NCI-H526 treated with DMSO at 0.1 percent for 48 hours (cell line): ENCODE results near the gene MYOM1.
"Not testable (repeated sequence)": the region's sequence is repeated elsewhere in the genome, so short reads cannot be mapped to it uniquely, and the experiment has no call there.

Experiments
- DNase-seq: peaks from one replicate; lab custom pipeline; 2025; lab: John Stamatoyannopoulos, UW

The MYOM1 gene

DNA sequence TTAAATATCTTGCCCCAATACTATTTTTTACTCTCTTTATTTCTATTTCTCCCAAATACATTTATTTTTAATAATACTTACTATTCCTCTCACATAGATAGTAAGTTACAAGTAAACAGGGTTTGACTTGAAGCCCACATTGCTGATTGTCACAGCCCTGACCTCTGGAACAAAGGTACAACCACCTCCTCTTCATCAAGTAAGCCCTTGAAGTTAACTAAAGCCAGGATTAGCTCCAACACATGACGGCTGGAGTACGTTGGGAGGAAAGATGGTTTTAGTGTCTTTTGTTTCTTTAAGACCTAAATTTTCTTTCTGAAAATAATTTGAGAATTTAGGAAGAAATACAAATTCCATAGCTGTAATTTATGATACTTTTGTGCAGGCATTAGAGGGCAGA is 949 bp downstream of the MYOM1 start:
- no peak for DNase-seq

GRCh38 chr18:3217948-3218647 is 1.7 kb downstream of the MYOM1 start:
- no peak for DNase-seq

GRCh38 chr18:3216987-3217386 is 2.8 kb downstream of the MYOM1 start:
- no peak for DNase-seq

DNA sequence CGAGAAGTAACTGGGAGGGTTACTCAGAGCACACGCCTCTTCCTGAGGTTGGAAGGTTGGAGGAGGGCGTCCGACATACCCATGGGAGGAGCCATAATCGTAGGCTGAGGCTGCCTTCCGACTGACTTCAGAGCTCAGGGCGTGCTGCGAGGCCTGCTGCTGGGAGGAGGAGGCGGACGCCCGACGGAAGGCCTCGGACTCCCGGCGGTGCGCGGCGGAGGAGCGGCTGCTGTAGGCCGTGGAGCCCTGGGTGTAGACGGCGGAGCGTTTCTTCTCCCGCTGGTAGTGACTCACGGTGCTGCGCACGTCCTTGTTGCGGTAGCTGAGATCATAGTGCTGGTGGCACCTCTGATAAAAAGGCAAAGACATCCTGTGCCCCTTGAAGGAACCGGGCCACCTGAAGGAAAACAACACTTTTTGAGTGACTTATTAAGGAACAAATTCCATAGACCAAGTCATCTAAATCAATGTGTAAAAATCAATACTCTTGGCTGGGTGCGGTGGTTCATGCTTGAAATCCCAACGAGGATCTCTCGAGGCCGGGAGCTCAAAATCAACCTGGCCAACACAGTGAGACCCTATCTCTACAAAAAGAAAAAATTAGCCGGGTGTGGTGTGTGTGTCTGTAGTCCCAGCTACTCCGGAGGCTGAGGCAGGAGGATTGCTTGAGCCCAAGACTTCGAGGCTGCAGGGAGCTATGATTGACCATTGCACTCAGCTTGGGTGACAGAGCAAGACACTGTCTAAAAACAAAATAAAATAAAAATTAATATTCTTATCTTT is 4.7 kb downstream of the MYOM1 start:
- DNase-seq: no peak

DNA sequence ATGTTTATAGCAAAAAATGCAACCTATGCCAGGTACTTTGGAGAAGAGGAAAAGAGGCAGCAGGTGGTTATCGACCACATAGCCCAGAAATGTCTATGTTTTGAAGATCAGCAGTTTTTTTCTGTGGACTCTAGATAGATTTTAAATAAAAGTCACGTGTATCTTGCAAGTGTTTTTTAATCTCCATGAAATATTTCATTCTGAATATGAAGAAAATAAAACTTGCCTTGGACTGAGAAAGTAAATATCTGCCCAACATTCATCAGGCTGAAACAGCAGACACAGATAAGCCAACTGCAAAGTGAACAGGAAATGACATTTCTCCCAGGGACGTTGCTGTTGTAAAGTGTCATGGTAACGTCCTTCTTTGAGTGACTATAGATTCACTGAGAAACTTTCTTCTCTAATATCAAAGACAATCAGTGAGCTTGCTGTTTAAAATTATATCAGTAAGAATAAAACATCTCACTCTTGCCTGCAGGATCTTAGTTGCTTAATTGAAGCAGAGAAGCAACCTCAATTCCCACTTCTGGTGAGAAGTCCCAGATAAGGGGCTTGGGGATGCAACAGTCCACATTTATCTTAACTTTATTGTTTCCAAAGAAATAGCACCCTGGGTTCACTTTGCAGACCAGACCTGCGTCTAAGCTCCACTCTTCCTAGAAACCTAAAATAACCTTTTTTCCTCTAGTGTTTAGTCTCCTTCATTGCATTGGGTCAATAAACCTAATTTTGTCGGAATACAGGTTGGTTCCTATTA is 6.3 kb downstream of the MYOM1 start:
- no peak for DNase-seq

- no peak for DNase-seq
These were observed 7.1 kb downstream of the MYOM1 start for GRCh38 chr18:3212657-3213056.

DNA sequence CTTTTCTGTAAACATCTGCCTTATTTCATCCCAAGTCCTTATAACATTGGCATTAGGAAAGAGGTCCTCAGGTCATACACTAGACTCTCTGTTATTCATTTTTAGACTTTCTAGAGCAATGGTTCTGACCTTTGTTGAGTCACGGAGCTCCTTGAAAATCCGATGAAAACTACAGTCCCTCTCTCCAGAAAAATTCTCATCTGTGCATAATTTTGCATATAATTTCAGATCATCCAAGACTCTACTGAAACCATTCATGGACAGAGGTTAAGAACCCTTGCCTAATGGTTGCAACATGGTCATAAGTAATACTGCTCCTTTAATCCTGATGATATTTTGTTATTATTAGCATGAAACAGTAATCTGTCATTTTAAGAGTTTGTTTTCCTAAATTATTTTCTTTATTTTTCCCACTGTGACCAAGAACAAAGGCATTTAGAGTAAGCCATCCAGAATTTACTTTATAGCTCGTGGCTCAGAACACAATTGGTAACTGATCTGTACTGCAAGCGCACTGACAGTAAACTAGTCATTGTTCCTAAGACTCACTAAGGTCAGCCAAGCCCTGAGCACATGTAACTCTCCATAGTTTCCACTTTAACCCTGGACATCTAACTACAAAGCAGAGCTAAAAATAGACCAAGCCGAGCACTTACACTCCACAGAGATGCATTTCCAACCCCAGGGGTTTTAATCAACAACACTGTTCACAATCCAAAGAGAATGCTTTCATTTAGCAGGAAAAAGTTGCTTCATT is 8.4 kb downstream of the MYOM1 start:
- no peak for DNase-seq

DNA sequence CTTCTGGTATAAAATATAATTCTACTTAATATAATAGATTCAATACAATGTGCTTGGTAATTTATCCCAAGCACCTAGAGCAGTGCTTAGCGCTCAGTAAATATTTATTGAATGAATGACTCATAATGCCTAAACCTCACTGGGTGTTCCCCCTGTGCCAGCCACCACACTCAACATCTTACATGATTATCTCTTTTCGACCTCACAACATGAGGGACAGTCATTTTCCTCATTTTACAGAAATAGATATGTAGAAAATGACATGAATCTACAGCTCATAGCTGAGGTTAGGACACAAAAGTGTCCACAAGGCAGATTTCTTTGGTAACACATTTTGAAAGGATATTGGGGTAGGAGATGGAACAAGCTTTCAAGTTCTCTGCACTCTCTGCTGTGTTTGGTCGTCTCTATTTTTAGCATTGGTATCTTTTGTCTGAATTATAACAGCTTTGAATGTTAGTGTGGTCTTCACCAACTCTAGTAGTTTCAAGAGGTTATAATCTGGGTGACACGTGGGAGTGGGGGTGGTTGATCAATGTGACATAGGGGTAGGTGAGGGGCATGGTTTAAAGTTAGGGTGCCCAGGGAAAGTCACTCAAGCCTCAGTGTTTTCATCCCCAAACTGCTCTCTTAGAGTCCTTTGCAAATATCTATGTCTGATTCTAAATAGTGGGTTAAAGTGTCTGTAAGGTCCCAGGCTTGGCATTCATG is 9.8 kb downstream of the MYOM1 start:
- no peak for DNase-seq

DNA sequence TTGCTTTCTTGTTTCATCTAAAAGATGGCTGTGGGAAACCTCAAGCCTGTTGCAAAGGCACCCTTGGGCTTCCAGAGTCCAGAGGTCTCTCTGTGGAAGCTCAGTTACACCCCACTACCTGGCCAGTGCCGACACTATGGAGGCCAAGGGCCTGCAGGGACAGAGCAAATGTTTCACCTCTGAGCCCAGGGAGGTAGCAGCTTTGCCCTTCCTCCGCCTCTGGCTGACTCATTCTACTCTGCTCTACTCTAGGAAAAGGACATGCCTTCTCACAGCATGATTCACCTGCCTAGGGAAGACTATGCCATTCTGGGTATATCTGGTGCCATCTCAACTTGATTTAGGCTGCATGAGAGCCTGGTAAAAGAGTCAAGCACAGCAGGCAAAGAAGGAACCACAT is 12.2 kb downstream of the MYOM1 start:
- DNase-seq: no peak

DNA sequence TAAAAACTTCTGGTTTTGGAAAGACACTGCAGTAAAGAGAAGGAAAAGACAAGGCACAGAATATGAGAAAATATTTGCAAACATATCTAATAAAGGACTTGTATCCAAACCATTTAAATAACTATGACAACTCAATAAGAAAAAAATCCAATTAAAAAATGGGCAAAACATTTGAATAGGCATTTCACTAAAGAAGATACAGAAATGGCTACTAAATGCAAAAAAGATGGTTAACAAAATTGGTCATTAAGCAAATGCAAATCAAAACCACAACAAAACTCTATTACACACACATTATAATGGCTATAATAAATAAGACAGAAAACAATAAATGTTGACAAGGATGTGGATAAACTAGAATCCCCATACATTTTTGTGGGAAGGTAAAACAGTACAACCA is 14.5 kb downstream of the MYOM1 start:
- DNase-seq: no peak

DNA sequence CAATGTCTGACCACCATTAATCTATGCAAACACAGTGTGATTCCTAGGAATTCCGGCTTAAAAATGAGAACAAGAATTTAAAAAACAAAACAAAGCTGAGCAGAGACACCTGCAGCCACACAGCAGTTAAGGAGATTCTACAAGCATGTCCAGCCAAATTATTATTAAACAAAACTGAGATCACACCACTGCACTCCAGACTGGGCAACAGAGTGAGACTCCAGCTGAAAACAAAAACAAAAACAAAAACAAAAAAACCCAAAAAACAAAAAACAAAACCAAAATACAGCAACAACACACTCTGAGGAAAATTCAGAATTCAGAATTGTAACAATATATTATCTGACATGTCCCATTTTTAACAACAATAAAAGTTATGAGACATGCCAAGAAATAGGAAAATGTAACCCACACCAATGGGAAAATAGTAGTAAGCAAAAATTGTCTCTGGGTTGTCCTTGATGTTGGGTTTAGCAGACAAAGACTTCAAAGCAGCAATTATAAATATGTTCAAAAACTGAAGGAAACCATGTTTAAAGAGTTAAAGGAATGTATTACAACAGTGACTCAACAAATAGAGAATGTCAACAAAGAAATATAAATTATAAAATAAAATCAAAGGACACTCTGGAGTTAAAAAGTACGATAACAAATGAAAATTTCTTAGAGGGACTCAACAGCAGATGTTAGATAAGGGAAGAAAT is 19.7 kb downstream of the MYOM1 start:
- DNase-seq: no peak

DNA sequence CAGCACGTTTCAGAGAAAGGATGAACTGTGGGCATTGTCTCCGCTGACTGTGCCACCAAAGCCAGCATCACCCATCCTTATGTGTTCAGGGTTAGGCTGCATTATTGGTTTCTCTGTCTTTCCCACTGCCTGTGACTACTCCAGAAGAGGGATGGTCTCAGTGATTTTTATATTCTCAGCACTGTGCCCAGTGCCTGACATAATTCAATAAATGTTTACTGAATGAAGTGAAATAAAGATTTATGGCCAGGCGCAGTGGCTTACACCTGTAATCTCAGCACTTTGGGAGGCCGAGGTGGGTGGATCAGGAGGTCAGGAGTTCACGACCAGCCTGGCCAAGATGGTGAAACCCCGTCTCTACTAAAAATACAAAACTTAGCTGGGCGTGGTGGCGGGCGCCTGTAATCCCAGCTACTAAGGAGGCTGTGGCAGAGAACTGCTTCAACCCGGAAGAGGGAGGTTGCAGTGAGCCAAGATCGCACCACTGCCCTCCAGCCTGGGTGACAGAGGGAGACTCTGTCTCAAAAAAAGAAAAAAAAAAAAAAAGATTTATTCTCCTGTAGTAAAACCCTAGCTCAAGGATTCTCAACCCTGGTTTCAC is 21.4 kb downstream of the MYOM1 start:
- DNase-seq: not testable (repeated sequence)

DNA sequence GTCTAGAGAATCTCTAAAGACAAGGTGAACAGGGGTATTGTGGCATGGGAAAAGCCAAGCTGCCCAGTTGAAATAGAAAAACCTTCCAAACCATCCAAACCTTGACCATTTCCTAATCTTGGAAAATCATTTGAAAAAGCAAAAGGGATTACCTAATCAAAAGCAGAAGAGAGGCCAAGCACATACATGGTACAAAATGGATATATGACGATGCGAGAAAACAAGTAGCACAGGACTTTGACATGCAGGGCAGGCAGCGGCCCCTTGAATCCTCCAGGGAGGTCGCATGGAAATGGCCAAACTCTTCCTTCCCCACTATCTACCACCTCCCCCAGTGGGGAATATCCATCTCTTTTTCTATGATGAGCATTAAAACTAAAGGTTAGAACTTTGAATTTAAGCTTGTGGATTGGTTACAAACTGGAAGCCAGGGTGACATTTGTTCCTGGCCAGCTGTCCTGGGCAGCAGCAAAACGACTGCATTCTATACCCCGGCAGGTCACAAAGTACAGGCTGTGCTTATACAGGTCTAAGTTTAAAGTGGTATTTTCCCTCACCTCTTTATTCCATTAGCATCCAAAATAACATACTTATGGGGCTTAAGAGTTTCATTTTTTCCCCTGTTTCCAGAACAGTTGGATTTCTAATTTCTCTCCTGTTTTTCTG is 24.7 kb downstream of the MYOM1 start:
- DNase-seq: no peak

DNA sequence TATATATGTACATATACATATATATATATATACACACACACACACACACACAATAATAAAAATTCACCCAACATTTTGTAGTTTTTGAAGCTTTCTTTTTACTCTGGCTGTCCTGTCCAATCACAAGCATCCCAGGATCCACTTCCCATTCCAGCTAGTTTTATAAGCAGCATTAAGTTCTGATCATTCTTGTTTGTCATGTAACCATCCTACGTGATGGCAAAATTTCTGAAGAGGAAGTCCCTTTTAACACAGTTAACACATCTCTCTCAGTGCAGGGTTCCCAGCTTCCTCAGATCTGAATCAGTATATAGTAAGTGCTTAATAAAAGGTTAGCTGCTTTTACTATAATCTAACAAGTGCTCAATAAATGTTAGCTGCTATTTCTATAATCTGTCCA is 26.4 kb downstream of the MYOM1 start:
- DNase-seq: no peak

DNA sequence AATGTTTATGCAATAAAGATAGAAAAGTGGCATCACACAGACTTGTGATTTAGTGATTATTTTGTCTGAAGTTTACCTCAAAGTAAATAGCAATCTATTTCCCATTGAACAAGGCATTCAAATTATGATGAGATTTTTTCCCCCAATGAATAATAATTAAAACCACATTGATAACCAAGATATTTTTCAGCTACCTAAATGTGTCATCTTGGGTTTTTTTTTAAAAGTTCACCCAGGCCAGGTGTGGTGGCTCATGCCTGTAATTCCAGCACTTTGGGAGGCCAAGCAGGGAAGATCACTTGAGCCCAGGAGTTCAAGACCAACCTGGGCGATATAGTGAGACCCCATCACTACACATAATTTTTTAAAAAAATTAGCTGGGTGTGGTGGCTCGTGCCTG is 27.0 kb downstream of the MYOM1 start:
- DNase-seq: no peak

DNA sequence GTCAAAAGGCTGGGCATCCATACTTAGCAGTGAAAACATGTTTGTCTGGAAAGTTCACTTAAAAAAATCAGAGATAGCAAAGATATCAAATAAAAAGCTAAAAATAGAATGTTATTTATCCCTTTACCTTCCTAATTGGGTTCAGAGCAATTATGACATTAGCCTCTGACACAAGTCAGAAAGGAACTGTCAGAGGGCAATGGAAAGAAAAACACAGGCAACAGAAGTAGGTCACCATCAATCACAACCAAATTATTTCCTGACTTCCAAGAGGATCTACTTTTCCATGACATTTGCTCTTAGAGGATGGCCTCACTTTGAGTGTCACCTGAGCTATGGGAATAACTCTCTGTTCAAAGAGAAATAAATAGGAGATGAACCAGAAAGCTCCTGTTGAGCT is 27.5 kb downstream of the MYOM1 start:
- DNase-seq: no peak

DNA sequence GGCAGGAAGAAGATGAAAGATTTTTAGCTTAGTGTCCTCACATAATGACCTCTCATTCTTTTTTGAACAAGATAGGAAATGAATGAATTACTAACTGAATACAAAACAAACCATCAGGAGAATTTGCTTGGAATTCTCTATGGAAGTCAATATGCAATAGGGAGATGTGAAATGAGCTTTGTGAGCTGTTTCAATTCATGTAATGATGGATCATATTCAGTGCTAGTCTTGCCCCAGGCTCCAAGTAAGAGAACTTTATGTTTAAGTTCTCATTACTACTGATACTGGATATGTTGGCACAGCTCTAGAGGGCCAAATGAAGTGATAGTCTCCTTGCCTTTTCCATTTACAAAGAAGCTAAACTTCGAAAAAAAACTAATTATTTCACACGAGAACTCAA is 29.2 kb downstream of the MYOM1 start:
- DNase-seq: no peak

- no peak for DNase-seq
These were observed 29.9 kb downstream of the MYOM1 start for GRCh38 chr18:3189884-3190283.

GRCh38 chr18:3186678-3187658 is 32.8 kb downstream of the MYOM1 start:
- DNase-seq: no peak
